HL-60/S4 treated with retinoic acid at 250 ng/mL for 4 days and 3 days (cell line): ENCODE measurements around the gene HAGHL.
"Not testable (repeated sequence)": the region's sequence is repeated elsewhere in the genome, so short reads cannot be mapped to it uniquely, and the experiment has no call there.

Experiments used
- in situ Hi-C: fragments of 300-500 bp; cut with MboI; formaldehyde crosslinking; loops from 2 replicates; pipeline ENCODE4 v1.7.0; 2022; ENCODE audit warnings: low sequenced_read_pairs

Gene HAGHL

DNA sequence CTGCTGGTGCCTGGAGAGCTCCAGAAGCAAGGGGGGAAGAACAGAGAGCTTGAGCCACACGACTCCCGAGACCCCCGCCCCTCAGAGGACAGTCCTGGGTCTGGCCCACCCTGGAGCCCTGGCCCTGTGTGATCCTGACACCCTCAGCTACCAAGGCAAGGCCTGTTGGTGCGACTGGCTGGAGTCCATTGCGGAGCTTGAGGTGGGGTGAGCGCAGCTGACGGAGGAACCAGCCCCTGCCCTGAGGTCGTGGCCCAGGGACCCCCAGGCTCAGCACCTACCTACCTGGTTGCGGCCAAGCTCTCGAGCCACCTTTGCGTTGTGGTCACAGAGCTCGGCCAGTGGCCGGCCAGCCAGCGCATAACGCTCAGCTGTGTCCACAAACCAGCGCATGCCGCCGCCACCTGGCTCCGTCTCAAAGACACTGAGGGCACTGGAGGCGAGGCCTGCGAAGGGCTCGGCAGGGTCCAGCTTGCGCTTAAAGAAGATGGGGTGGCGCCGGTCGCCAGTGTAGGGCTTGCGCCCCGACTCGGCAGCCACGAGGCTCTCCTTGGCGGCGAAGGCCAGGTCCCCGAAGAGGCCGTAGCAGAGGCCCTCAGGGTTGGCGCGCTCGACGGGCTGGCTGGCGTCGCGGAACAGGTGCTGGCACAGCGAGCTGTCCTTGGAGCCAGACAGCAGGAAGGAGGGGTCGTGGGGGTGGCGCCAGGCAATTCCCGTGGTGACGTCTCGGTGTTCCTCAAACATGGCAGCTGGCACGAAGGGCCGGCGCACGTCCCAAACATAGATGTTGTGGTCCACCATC is 40.2 kb upstream of the HAGHL start:
- in situ Hi-C loops: no loop called here

DNA sequence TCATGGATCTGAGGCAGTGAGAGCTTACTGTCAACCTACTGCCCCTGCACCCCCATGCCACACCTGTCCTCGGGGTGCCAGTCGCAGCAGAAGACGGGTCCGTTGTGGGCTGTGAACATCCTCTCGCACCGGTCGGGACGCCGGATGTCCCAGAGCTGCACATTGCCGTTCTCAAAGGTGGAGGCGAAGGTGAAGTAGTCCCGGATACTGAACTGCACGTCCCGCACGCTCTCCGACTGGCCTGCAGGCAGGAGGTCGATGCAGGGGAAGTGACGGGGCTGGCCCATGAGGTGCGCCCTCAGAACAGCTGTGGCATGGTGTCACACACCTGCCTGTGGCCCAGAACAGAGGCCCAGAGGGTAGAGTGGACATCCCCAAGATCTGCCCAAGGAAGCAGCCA is 39.4 kb upstream of the HAGHL start:
- in situ Hi-C loops: no loop called here

DNA sequence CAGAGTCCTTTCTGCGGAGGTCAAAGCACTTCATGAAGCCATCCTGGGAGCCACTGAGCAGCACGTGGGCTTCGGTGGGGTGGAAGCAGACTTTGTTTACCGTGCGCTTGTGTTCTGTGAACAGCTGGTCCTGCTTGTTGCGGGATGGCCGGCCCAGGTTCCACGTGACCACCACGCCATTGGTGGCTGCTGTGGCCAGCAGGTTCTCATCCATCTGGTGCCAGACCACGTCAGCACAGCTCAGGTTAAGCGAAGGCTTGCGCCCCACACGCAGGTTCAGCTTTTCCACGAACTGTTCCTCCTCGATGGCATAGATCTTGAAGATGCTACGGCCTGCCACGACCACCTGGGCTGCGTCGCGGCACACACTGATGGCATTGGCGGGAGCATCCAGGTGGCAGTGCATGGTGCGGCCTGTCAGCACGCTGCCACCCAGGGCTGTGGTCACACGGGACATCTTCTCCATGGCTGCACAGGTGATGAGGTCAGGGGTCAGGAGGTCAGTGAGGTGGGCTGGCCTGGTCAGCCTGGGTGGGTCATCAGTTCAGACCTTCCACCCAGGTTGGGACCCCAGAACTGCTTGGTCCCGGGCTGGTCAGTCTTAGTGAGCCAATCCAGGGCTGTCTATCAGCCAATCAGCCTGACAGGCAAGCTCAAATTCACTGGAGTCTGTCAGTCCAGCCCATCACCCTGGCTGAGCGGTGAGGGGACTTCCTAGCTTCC is 37.6 kb upstream of the HAGHL start:
- in situ Hi-C loops: no loop called here

DNA sequence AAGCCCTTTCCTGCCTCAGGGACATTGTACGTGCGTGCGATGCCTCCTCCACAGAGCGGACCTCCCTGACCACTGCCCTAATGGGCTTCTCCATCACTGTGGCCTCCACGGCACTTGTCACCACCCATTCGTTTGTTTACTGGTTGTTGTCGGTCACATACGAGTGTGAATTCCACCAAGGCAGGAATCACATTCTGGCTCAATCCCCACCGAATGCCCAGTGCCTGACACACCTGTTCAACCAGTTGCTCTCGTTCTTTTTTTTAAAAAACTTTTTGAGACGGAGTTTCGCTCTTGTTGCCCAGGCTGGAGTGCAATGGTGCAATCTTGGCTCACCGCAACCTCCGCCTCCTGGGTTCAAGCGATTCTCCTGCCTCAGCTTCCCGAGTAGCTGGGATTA is 35.7 kb upstream of the HAGHL start:
- in situ Hi-C loops: not testable (repeated sequence)

DNA sequence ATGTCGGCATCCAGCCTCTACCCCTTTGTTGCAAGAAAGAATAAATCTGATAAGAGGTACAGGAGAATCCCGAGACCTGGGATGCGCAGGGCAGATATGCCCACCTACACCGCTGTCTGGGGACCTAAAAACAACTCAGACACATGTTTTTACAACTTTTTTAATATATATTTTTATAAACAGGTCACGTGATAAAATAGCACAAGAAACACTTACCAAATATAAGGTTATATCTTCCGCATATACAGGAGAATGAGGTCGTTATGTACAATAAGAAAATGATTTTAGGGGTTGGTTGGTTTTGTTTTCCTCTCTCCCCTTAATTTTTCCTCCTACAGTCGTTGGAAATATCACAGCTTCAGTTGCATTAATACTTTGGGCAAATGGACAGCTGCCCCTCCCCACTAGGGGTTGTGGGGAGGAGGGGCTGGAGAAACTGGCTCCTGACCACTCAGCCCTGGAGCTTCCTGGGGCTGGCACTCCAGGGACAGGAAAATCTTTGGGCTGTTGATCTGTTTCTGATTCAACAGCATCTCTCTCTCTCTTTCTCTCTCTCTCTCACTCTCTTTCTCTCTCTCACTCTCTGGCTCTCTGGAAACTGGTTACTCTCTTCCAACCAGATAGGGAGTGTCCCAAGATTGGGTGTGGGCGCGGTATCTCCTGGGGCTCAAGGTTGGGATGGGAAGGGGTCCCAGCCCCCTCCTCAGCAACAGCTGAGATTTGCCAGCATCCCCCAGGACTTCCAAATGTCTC is 34.4 kb upstream of the HAGHL start:
- in situ Hi-C loops: no loop called here

DNA sequence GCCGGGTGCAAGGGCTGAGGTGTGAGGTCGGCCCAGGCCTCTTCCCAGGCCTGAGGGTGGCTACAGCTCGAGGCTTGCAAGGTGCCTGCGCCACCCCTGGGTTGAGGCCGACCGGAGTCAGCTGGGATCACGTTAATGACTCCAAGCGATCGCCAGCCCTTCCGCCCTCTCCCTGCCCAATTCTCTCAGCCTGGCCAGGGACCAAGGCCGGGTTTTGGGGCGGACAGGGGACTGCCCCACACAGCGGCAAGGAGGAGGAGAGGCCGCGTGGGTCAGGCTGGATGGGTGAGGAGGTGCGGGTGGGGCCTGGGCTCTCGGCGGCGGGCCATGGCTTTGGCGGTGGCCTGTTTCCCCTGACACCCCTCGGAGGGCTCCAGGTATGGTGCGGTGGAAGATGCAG is 33.5 kb upstream of the HAGHL start:
- in situ Hi-C loops: no loop called here

DNA sequence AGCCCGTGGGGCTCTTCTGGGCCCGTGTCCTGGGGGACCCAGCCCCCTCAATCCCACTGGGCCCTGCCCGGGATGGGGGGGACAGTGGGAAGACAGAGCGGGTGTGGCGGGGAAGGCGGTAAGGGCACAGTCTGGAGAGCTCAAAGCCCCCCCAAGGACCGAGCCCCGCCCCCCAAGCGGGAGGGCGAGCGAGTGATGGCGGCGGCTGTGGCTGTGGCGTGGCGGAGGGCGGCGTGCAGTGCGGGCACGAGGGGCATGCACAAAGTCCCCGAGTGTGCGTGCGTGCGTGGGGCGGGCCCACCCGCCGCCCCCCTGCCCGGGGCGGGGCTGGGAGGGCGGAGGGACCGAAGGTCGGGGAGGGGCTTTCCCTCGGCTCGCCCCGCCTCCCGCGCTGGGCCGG is 33.1 kb upstream of the HAGHL start:
- in situ Hi-C loops: no loop called here

DNA sequence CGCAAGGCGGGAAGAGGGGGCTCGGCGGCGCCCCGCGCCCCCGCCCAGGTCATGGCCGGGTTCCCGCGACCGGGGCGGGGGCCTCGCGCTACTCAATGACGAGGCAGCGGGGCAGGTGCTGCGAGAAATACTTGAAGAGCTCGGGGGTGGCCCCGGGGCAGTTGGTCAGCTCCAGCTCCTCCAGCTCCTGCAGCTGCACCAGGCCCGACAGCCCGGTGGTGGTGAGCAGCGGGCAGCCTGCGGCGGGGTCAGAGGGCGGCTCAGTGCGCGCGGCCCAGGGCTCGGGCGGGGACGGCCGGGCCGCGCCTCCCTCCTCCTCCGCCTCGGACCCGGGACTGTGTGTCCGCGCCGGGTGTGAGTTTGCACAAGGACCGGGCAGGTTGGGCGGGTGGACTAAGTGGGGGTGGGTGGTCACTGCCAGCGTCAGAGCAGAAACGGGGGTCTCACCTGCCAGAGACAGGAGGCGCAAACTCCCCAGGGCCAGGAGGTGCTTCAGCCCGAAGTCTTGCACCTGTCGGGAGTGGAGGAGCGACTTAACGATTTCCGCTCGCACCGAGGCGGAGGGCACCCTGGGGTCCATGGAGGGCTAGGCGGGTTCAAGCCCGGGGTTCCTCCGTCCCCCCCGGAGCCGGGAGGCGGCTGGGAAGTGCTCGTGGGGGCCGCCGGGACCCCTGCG is 32.6 kb upstream of the HAGHL start:
- in situ Hi-C loops: no loop called here

DNA sequence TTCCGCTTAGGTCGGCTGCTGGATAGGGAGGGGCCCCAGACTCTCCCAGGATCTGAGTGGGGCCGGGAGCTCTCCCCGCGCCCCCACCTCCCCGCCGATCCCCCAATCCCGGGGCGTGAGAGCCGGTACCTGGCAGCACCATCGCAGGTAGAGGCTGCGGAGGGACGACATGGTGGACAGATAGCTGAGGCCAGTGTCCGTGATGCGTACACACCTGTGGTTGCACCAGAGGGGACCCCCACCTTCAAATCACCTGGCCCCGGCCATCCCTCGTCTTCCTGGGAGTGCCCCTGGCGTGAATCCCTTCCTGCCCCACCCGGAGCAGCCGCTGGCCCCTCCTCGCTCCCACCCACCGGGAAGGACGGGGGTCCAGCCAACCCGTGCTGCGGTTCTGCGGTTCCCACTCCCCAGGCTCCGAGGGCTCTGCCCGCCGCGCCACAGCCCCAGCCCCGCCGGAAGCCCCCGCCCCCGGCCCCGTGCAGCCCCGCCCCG is 32.0 kb upstream of the HAGHL start:
- in situ Hi-C loops: no loop called here

DNA sequence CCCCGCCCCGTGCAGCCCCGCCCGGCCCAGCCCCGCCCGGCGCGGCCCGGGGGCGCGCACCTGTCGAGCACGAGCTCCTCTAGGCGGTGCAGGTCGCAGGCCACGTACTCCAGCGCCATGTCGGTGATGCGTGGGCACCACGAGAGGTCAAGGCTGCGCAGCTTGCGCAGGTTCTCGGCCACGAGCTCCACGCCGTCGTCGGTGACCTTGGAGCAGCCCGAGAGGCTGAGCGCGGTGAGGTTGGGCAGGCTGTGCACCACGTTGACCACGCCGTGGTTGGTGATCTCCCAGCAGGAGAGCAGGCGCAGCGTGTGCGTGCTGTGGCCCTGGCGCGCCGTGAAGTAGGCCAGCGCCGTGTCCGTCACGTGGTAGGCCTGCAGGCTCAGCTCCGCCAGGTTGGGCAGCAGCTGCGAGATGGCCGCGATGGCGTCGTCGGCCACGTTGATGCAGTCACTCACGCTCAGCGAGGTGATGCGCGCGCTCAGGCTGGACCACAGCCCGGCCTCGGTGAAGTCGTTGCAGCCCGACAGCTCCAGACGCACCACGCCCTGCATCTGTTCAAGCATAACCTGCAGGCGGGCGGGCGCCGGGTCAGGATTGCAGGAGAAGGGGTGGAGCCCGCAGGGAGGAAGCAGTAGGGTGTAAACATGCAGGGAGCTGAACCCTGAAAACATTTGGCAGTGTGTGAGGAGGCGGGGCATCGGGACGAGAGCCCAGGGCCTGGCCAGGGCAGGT is 31.4 kb upstream of the HAGHL start:
- in situ Hi-C loops: no loop called here

DNA sequence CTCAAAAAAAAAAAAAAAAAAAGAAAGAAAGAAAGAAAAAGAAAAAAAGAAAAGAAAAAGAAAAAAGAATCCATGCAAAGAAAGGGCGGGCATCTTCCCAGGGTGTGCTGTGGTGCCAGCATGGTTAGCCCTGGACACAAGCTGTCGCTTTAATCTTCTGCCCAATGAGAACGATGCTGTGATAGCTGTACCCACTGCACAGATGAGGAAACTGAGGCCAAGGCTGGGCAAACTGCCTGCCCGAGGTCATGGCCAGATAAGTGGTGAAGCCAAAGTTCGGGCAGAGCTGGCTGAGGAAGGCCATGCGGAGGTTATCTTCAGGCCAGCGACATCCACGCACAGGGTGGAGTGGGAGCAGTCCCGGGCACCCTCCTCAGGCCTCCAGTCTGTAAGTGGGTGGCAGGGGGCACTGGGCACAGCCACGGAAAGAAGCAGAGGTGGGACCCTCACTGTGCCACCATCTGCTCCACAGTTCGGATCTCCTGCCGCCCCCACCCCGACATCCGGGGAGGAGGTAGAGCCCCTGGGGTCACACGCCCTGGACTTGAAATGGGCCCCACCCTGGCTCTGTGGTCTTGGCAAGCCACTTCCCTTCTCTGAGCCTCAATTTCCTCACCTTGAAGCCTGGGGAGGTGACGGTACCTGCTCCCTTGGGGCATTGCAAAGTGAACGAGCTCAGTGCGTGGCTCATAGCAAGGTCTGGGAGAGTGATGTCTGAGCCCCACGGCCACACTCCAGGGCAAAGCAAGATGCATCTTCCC is 27.8 kb upstream of the HAGHL start:
- in situ Hi-C loops: no loop called here

DNA sequence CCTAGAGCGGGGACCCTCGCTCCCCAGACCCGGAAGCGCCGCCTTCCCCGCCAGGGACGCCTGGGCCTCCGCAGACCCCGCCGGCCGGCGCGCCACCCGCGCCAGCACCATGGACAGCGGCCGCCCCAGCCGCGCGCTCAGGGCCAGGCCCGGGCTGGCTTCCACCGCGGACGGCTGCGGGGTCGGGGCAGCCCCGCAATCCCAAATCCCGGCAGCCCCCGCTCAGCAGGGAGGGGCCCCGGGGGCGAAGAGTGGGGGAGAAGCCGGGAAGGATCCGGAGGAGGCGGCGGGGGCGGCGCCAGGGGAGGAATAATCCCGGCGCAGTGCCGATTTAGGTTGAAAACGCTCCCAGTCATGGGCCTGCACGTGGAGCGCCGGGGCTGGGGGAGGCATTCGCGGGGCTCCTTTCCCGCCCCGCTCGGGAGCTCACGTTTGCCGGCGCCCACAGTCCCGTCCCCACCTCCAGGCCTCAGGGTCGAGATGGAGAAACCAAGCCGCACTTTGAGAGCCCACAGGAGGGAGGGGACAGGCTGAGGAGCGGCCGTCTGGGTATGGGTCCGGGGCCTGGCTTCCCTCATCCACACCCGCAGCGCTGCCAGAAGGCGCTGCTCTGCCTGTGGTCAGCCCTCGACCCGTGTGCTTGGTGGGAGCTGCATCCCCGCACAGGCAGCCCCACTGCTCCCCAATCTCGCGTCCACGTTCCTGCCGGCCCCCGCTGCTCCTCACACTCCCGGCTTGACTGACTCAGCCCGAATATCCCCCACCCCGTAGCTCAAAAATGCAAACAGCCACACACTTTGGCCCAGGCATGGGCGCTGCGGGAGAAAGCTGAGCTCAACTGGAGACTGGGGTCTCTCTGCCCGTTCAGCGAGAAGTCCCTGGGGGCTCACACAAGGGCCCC is 26.0 kb upstream of the HAGHL start:
- in situ Hi-C loops: loop anchor here (25.0 kb wide), 1 partner anchor 361 kb away; the partner anchor contains the start of gene SSTR5

DNA sequence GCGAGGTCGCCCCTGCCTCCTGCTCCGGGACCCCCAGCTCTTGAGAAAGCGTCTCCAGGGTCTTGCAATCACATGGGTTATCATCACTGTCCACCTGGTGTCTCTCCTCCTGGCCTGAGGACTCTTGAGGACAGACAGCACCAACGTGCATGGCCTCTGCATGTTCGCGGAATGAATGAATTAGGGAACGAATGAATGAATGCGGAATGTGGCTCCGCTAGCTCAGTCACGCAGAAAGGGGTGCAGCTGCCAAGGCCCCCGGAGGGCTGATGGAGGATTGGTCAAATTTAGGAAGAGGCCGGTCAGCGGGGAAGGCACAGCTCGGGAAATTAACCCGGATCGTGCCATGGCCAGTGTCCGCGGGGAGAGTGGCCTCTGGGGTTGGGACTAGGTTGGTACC is 24.6 kb upstream of the HAGHL start:
- in situ Hi-C loops: loop anchor here (25.0 kb wide), 1 partner anchor 360 kb away; the partner anchor contains the start of gene SSTR5

DNA sequence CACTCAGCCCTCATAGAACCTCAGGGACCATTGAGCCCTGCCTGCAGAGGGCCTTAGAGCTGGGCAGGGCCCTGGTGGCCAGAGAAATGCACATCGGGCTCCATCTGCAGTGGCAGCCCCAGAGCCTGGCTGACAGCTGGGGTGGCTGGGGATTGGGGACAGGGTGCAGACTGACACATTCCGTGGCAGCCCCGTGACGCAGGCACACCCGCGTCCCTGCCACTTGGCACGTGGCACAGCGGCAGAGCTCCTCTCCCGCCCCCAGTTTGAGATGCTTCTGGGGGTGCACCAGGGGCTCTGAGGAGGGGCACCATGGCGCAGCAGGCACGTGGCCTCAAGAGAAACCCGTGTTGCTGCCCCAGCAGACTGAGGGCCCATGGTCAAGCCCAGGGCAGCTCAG is 23.5 kb upstream of the HAGHL start:
- in situ Hi-C loops: loop anchor here (25.0 kb wide), 1 partner anchor 359 kb away; the partner anchor contains the start of gene SSTR5

DNA sequence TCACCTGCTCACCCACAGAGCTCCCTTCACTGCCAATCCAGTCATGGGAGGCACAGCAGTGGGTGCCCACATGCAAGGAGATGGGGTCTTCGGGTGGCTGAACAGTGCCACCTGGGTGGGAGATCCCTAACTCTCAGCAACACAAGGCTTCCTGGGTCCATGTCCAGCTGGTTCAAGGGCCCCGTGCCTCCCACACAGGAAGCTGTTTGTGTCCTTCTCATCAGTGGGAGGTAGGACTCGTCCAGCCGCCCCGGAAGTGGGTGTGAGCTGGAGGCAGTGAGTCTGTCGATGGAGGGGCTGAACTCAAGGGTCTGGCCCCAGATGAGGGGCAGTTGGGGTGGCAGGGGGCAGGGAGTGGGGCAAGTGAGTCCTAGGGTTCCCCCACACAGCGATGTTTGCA is 22.9 kb upstream of the HAGHL start:
- in situ Hi-C loops: loop anchor here (25.0 kb wide), 1 partner anchor 358 kb away; the partner anchor contains the start of gene SSTR5

DNA sequence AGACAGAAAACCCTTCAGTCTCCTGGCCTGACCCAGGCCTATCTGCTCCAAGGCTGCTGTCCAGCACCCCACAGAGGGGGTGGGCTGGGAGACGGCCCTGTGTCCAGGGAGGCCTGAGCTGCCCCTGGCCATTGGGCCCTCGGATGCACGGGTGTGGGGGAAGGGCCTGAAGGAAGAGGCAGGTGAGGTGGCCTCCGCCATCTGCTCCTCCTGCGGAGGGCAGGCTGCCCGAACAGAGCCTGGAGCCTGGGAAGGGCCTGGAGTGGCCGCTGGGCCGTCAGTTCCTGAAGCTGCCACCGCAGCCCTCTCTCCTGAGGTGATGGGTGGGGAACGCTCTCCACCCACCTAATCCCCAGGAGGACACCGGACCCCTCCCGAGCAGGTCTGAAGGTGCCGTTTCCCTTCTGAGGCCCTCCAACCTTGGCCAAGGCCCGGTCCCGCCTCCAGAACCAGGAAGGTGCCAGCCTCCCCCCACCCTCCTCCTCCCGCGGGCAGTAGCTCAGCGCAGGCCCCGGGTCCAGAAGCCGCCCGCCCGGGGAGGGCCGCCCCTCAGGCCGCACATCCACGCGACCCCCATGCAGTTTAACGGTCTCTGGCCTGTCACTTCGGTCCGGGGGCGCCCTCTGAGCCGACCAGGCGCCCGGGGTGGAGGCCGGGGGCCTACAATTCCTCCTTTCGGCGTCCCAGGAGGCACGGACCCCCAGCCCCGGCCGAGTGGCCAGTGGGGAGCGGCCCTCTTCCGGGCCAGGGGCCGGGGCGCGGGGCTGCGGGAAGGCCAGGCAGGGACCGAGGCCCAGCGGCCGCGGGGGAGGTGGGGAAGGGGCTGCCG is 22.1 kb upstream of the HAGHL start:
- in situ Hi-C loops: loop anchor here (25.0 kb wide), 1 partner anchor 358 kb away; the partner anchor contains the start of gene SSTR5
